Neural cell (in vitro differentiated cells): Measurements from ENCODE around the gene ALPG. TPM values are rescaled to one million over a fixed set of nuclear protein-coding genes. Genes with fewer than 3 reads are reported as not detected.

ENCODE experiments used
- H2AFZ ChIP-seq: fragments of 200-600, 300-800 bp; sonication (generic), shearing (Covaris generic); 2 replicates; pipeline ENCODE4 v1.6.0; 2014; ENCODE audit warnings: low read depth, mild to moderate bottlenecking, antibody characterized with exemption, low read length, moderate library complexity
- H3F3A ChIP-seq: fragments of 200-600 bp; shearing (Covaris generic); 2 replicates; pipeline ENCODE4 v1.6.1; 2016; ENCODE audit warnings: mild to moderate bottlenecking, moderate library complexity, mixed read lengths, antibody characterized with exemption, low read length; ENCODE audit not compliant: insufficient read depth, poor library complexity, severe bottlenecking
- H3K27ac ChIP-seq: fragments of 200-600, 300-800 bp; sonication (generic), shearing (Covaris generic); 2 replicates; pipeline ENCODE4 v1.5.1; 2014; ENCODE audit warnings: mild to moderate bottlenecking, low read length, moderate library complexity
- H3K27me3 ChIP-seq: fragments of 300-800, 200-600 bp; sonication (generic), shearing (Covaris generic); 2 replicates; pipeline ENCODE4 v1.6.0; 2014; ENCODE audit warnings: mild to moderate bottlenecking, low read depth, low read length, moderate library complexity; ENCODE audit not compliant: insufficient read depth
- H3K36me3 ChIP-seq: fragments of 300-800, 200-600 bp; sonication (generic), shearing (Covaris generic); 2 replicates; pipeline ENCODE4 v1.5.1; 2014; ENCODE audit warnings: mild to moderate bottlenecking, antibody characterized with exemption, low read length, moderate library complexity; ENCODE audit not compliant: insufficient read depth
- H3K4me2 ChIP-seq: fragments of 300-800, 200-600 bp; sonication (generic), shearing (Covaris generic); 2 replicates; pipeline ENCODE4 v1.6.0; 2014; ENCODE audit warnings: mild to moderate bottlenecking, low read length
- H3K4me3 ChIP-seq: fragments of 300-800, 200-600 bp; sonication (generic), shearing (Covaris generic); 2 replicates; pipeline ENCODE4 v1.5.1; 2014; ENCODE audit warnings: mild to moderate bottlenecking, low read length, moderate library complexity
- H3K79me2 ChIP-seq: fragments of 200-600 bp; shearing (Covaris generic); replicated peaks from 2 replicates; pipeline ENCODE4 v1.6.0; 2014; ENCODE audit warnings: mild to moderate bottlenecking, low read length, moderate library complexity; ENCODE audit not compliant: insufficient read depth
- H3K9ac ChIP-seq: fragments of 300-800, 200-600 bp; sonication (generic), shearing (Covaris generic); 2 replicates; pipeline ENCODE4 v1.6.1; 2016; ENCODE audit warnings: mild to moderate bottlenecking, low read length, mixed read lengths
- H3K9me2 ChIP-seq: fragments of 200-600 bp; shearing (Covaris generic); 2 replicates; pipeline ENCODE4 v1.6.1; 2016; ENCODE audit warnings: mild to moderate bottlenecking, low read length, mixed read lengths; ENCODE audit not compliant: insufficient read depth
- H3K9me3 ChIP-seq: fragments of 200-600, 300-800 bp; sonication (generic), shearing (Covaris generic); 2 replicates; pipeline ENCODE4 v1.6.1; 2016; ENCODE audit warnings: mild to moderate bottlenecking, mixed run types, low read length, moderate library complexity, mixed read lengths
- H4K20me1 ChIP-seq: fragments of 200-600 bp; shearing (Covaris generic); 2 replicates; pipeline ENCODE4 v1.6.1; 2016; ENCODE audit warnings: mild to moderate bottlenecking, mixed run types; ENCODE audit not compliant: insufficient read depth
- CTCF ChIP-seq: fragments of 450-650 bp; IDR thresholded peaks from 2 replicates; pipeline ENCODE4 v1.5.1; 2014; ENCODE audit warnings: antibody characterized with exemption, mild to moderate bottlenecking, moderate library complexity; ENCODE audit not compliant: poor library complexity, severe bottlenecking
- EP300 ChIP-seq: fragments of 450-650 bp; conservative IDR thresholded peaks from 2 replicates; pipeline ENCODE4 v1.6.1; 2014; ENCODE audit warnings: antibody characterized with exemption, mild to moderate bottlenecking, moderate library complexity; ENCODE audit not compliant: poor library complexity, severe bottlenecking
- EZH2 ChIP-seq: fragments of 200-600, 300-800 bp; shearing (Covaris generic), sonication (generic); IDR thresholded peaks from 2 replicates; pipeline ENCODE4 v1.6.1; 2014; ENCODE audit warnings: antibody characterized with exemption, low read length, borderline replicate concordance, mild to moderate bottlenecking; ENCODE audit not compliant: insufficient read depth, poor library complexity, severe bottlenecking
- MXI1 ChIP-seq: fragments of 450-650 bp; conservative IDR thresholded peaks from 2 replicates; pipeline ENCODE4 v1.6.1; 2014; ENCODE audit warnings: antibody characterized with exemption, mild to moderate bottlenecking; ENCODE audit not compliant: poor library complexity, severe bottlenecking
- POLR2AphosphoS5 ChIP-seq: IDR thresholded peaks from 2 replicates; pipeline ENCODE4 v1.6.1; 2012
- RAD21 ChIP-seq: fragments of 450-650 bp; conservative IDR thresholded peaks from 2 replicates; pipeline ENCODE4 v1.6.1; 2014; ENCODE audit warnings: antibody characterized with exemption, mild to moderate bottlenecking, moderate library complexity
- REST ChIP-seq: IDR thresholded peaks from 2 replicates; pipeline ENCODE4 v1.6.1; 2012; ENCODE audit warnings: borderline replicate concordance
- SMC3 ChIP-seq: fragments of 450-650 bp; conservative IDR thresholded peaks from 2 replicates; pipeline ENCODE4 v1.6.1; 2014; ENCODE audit warnings: antibody characterized with exemption, mild to moderate bottlenecking, moderate library complexity; ENCODE audit not compliant: poor library complexity
- TAF1 ChIP-seq: IDR thresholded peaks from 2 replicates; pipeline ENCODE4 v1.6.1; 2012; ENCODE audit warnings: low read depth
- polyA plus RNA-seq: library from polyadenylated mRNA; depleted of rRNA; stranded (reverse); fragments of >200 nt; gene quantifications from 2 replicates; pipeline ENCODE4 v1.2.3, GENCODE V29; 2014

Gene ALPG
- polyA plus RNA-seq, 1 donor from 2014 or later = not detected

GRCh38 chr2:232367591-232368233 lies 38.9 kb upstream of the ALPG start:
- H3K9me2 ChIP-seq = no peaks in the 10 kb centered on the region
- no peaks in the 10 kb centered on the region for H3F3A ChIP-seq
- H3K4me3 ChIP-seq = no peak overlapping the region
- no peak overlapping the region for H2AFZ ChIP-seq
- no peak overlapping the region for H3K4me2 ChIP-seq
- no peaks in the 10 kb centered on the region for H3K27me3 ChIP-seq
- no peak overlapping the region for H3K9ac ChIP-seq
- TF ChIP-seq POLR2AphosphoS5 (no peak), REST (no peak), SMC3 (no peak), EP300 (no peak), RAD21 (no peak), TAF1 (no peak), EZH2 (no peak), CTCF (no peak), MXI1 (no peak)
- H4K20me1 ChIP-seq = no peaks in the 10 kb centered on the region
- no peaks in the 10 kb centered on the region for H3K36me3 ChIP-seq
- no peak overlapping the region for H3K27ac ChIP-seq
- no peaks in the 10 kb centered on the region for H3K79me2 ChIP-seq
- H3K9me3 ChIP-seq = no peaks in the 10 kb centered on the region

- Histone ChIP-seq H2AFZ (no peak overlapping the region), H3K4me2 (no peak overlapping the region), H3K4me3 (no peak overlapping the region), H3K79me2 (no peaks in the 10 kb centered on the region), H3F3A (no peaks in the 10 kb centered on the region), H3K9ac (no peak overlapping the region), H3K36me3 (no peaks in the 10 kb centered on the region), H3K9me3 (no peaks in the 10 kb centered on the region), H4K20me1 (no peaks in the 10 kb centered on the region), H3K27me3 (no peaks in the 10 kb centered on the region), H3K27ac (no peak overlapping the region), H3K9me2 (no peaks in the 10 kb centered on the region)
- TF ChIP-seq MXI1 (no peak), SMC3 (no peak), POLR2AphosphoS5 (no peak), RAD21 (no peak), CTCF (no peak), EP300 (no peak), TAF1 (no peak), EZH2 (no peak), REST (no peak)
Measured at GRCh38 chr2:232368311-232368731, 38.3 kb upstream of the ALPG start.
